B cell (primary cell): ENCODE results near the gene TLCD3B.

Experiments
- EZH2 ChIP-seq: IDR thresholded peaks from 2 replicates; pipeline ENCODE4 v1.6.1; 2012; ENCODE audit warnings: borderline replicate concordance, low read depth, mild to moderate bottlenecking, moderate library complexity, low read length; ENCODE audit not compliant: insufficient read depth, poor library complexity, severe bottlenecking
- TF ChIP-seq, protein P1 (sequence below): fragments of 200-600 bp; IDR thresholded peaks from one replicate; pipeline ENCODE4 v1.8.0; 2022; ENCODE audit warnings: antibody characterized with exemption, mild to moderate bottlenecking

DNA sequence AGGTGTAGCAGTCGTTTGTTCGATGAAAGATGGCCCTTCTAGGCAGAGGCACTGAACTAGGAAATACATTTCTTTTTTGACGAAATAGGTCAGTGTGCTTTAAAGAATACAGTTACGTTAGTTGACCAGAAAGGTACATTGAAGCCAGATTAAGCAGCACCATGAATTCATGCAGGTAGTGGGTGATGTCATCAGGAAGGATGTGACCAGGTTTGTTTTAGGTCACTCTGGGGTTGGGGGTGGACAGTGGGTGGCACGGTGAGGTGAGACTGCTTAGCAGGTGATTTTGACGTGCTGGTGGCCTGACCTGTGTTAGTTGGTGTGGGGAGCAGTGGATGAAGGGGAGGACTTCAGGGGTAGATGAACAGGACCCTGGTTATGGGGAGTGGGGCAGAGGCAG lies 31.5 kb downstream of the TLCD3B start:
- no peak for TF ChIP-seq EZH2
- TF ChIP-seq, protein P1, sequence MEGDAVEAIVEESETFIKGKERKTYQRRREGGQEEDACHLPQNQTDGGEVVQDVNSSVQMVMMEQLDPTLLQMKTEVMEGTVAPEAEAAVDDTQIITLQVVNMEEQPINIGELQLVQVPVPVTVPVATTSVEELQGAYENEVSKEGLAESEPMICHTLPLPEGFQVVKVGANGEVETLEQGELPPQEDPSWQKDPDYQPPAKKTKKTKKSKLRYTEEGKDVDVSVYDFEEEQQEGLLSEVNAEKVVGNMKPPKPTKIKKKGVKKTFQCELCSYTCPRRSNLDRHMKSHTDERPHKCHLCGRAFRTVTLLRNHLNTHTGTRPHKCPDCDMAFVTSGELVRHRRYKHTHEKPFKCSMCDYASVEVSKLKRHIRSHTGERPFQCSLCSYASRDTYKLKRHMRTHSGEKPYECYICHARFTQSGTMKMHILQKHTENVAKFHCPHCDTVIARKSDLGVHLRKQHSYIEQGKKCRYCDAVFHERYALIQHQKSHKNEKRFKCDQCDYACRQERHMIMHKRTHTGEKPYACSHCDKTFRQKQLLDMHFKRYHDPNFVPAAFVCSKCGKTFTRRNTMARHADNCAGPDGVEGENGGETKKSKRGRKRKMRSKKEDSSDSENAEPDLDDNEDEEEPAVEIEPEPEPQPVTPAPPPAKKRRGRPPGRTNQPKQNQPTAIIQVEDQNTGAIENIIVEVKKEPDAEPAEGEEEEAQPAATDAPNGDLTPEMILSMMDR = no peak
